HG03558 (cell line): ENCODE measurements around the gene SUSD1.
"Not testable (repeated sequence)": the region's sequence is repeated elsewhere in the genome, so short reads cannot be mapped to it uniquely, and the experiment has no call there.

Source experiments
- ATAC-seq: cut with Tn5 transposase; IDR thresholded peaks from one replicate; pipeline ENCODE4 v1.9.1; 2021; ENCODE audit warnings: moderate number of reproducible peaks; ENCODE audit not compliant: unreplicated experiment; ENCODE audit errors: extremely low read depth

SUSD1 gene

DNA sequence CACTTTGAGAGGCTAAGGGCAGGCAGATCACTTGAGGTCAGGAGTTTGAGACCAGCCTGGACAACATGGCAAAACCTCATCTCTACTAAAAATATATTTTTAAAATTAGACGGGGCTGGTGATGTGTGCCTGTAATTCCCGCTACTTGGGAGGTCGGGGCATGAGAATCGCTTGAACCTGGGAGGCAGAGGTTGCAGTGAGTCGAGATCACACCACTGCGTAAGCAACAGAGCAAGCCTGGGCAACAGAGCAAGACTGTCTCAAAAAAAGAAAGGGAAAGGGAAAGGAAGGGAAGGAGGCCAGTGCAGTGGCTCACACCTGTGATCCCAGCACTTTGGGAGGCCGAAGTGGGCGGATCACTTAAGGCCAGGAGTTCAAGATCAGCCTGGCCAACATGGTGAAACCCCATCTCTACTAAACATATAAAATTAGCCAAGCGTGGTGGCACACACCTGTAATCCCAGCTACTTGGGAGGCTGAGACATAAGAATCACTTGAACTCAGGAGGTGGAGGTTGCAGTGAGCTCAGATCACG lies 101.4 kb downstream of the SUSD1 start:
- ATAC-seq = not testable (repeated sequence)

DNA sequence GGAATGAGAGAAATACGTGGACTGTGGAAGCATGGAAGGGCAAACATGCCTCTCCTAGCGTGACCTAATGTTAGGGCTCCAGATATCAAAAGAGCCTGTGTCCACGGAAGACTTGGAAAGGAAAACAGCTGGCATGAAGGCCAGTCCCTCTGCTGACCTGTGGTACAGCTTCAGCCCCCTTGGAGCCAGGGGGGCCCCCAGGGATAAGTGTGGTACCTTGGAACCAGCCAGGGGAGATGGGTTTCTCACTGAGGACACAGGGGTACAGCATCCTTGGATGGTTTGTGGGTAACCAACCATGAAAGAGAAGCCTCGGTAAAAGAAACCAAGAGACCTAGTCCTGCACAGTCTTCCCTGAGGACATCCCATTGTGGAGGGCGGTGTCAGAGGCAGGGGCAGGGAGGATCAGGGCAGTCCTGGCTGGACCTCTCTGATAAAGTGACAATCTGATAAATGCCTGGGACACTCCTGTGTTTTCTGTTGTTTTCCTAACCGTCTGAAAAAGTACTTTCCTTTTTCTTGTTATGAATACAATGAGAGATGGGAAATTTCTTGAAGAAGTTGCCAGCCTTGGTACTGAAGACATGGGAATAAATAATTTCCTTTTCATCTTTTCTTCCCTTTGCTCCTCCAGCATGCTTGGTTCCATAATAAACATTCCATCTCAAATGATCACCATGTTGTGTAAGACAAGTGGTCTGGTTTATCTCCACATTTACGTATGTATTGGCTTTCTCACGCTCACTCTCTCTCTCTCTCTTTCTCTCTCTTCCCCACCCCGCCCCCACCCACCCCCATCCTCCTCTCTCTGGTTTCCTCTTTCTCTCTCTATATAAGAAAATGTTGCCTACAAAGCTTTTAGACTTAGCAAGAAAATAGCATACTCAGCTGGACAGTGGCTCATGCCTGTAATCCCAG lies 102.1 kb downstream of the SUSD1 start:
- no peak for ATAC-seq

DNA sequence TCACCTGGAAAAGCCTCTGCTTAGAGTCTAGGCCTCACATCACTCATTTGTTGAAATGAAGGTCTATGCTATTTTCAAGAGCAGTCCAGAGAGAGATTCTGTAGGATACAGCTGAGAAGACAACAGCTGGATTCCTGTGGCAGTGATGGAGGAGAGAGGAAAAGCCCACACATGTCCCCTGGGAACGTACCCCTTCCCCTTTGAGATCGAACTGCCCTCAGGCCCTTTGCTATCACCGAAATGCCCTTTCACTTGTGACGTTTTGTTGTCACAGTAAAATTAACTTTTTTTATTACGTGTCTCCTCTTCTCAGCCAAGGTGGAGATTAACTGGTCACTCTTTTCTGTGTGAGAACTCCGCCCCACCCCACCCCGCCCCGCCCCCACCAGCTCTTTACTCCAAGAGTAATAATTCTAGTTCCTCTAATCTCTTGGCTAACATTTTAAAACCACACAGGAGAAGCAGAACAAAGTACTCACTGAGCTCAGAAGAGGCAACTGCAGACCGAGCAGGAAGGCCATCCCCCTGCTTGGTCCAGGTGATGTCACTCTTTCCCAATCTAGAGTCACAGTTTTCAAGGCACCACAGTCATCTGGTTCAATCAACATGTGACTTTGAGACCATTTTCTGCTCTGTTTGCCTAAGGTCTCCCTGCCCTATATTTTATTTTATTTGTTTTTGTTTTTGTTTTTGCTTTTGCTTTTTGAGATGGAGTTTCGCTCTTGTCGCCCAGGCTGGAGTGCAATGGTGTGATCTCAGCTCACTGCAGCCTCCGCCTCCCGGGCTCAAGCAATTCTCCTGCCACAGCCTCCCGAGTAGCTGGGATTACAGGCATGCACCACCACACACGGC lies 105.6 kb downstream of the SUSD1 start:
- ATAC-seq = peak; percentile 46

DNA sequence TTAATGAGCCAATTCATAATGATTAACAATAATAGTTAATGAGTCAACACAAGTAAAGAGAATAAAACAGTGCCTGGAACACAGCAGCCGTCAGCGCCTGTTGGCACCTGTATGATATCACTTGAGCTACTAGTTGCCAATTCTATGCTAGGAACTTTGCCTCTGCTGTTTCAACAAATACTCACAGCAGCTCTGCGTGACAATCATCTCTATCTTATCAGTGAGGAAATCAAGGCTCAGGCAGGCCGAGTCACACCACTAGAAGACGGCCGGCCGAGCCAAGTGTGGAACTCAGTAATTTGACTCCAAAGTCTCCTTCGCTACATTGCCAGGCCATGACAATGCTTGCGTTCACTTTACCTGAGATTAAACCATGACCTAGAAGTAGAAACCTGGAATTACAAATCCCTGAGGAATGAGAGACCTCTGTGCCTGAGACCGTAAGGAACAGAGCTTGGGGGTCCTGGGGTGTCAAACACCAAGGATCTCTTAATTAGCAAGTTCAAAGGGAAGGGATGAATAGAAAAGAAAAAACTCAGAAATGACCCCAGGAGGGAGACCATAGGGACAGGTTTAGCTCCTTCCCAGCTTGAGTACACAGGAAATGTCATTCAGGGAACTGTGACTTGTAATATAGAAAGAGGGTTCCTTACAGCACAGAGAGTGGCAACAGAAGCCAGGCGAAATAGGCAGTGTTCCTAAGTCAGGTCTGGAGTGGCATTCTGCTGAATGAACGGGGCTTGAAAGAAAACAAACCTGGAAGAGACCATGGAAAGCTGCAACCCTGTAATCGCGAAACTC lies 109.1 kb downstream of the SUSD1 start:
- no peak for ATAC-seq

DNA sequence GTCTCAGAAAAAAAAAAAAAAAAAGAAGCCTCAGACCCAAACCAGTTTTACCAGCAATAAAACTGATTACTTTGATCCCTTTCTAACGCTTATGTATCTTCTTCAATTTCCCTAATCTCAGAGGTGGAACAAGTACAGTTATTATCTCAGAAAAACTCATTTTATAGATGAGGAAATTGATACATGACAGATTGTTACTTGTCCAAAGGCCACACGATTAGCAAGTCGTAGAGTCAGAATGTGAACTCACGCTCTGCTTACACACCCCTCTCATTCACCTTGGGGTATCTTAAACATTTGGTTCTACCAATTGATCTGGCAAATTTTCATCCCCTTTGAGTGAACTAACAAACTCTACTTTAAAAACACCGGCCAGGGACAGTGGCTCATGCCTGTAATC lies 110.2 kb downstream of the SUSD1 start:
- no peak for ATAC-seq

DNA sequence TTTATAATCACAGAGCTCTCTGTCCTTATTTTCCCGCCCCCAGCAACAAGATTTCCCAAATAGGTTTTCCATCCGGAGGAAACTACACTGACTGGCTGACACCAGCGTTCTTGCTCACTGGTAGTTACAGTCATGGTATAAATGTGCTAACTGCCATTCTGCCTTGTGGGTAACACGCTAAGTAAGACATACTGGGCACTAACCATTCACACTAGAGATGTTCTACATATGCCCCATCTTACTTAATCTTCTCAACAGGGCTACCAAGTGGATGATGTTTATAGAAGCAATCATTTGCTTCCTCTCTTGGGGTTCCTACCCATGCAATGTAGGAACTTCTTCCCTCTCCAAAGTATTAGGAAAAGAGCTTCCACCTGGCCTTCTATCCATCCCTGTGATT lies 111.5 kb downstream of the SUSD1 start:
- no peak for ATAC-seq

DNA sequence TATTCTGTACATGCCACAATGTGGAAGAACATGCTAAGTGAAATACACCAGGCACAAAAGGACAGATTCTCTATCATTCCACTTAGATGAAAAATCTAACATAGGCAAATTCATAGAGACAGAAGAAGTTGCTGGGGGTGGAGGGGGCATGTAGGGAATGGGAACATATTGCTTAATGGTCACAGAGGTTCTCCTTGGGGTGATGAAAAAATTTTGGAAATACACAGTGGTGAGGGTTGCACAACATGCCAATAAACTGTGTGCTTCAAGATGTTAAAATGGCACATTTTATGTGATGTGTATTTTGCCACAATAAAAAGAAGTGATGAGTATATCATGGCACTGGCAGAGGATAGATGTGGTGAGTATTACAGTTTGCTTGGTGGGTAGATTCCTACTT lies 111.9 kb downstream of the SUSD1 start:
- ATAC-seq = no peak

DNA sequence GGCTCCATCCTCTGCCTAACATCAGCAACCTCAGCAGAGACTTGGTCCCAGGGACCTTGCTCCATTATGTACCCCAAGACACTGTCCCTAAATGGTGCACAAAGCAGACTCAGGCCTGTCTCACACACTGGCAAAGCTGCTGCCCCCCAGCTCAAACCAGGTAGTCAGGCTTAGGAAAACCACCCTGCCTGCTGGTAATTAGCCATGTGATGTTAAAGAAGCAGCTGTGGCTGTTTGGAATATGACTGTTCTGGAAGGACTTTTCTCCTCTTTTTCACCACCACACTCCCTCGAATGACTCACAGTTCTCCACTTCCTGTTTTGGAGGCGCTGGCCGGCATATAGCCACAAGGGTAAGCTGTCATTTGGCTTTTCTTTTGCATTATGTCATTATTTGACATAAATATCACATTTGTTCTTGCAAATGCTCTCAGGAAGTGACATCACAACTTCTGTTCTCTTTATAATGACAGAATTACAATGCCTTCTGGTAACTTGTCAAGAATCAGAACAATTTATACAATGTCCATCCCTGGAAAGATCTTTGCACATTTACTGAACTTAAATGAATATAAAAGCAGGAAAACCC lies 113.9 kb downstream of the SUSD1 start:
- ATAC-seq = peak; percentile 63

DNA sequence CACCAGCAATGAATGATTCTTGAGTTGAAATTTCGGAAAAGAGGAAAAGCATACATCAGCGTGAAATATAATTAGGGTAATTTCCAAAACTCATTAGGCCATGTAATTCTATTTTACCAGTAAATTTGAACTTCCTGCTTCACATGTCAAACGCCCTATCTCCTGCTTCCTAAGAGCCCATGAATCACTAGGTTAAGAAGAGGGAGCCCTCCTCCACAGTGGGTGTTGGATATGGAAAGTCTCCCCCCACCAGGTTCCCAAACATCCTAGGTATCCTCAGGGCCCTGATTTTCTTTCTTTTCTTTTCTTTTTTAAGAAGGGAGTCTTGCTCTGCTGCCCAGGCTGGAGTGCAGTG lies 115.2 kb downstream of the SUSD1 start:
- ATAC-seq = no peak

DNA sequence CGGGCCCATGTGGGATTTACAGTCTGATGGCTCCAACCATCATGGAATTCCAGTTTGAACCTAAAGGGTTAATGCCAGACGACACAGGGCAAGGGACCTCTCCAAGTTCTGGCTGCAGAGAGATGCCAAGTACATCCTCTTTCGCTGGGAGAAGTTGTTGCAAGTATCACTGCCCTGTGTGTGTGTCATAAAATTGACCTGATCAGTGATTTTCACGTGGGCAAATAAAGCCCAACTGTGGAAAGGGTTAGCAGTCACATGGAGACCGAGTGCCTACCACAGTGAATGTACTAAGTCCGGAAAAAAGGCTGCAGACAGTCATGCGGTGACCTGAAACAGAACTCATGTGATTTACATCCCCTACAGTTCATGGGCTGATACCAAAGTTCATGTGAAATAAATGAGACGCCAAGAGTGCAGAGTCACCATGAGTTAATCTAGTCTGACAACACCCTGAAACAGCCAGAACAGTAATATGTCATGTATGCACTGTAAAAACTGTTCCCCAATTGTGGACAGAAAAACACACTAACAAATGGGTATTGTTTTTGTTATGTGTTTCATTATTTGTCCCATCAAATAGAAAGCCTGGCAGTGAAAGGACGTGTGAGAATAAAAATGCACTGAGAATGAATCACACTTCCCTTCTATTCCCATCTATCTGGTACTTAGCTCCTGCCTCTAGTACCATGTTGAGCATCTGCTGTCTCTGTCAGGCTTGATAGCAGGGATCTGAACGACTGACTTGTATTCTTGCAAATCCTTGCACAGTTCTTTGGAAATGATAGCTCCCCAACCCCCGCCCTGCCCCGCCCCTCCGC lies 115.7 kb downstream of the SUSD1 start:
- ATAC-seq = no peak

DNA sequence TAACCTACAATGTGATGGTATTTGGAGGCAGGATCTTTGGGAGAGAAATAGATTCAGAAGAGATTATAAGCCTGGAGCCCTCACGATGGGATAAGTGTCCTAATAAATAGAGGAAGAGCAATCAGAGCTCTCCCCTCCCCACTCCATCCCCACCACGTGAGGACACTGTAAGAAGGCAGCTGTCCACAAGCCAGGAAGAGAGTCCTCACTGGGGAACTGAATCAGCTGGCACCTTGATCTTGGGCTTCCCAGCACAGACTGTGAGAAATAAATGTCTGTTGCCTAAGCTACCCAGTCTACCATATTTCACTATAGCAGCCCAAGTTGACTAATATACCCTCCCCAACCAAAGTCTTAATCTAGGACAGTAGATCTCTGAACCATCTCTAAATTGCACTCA lies 118.1 kb downstream of the SUSD1 start:
- ATAC-seq = no peak

DNA sequence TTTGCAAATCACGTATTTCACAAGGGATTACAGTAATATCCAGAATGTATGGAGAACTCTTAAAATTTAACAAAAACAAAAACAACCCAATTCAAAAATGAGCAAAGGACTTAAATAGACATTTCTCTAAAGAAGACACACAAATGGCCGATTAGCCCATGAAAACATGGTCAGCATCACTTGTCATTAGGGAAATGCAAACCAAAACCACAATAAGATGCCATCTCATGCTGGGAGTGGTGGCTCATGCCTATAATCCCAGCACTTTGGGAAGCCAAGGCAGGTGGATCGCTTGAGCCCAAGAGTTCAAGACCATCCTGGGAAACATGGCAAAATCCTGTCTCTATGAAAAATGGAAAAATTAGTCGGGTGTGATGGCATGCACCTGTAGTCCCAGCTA lies 120.2 kb downstream of the SUSD1 start:
- ATAC-seq = no peak

DNA sequence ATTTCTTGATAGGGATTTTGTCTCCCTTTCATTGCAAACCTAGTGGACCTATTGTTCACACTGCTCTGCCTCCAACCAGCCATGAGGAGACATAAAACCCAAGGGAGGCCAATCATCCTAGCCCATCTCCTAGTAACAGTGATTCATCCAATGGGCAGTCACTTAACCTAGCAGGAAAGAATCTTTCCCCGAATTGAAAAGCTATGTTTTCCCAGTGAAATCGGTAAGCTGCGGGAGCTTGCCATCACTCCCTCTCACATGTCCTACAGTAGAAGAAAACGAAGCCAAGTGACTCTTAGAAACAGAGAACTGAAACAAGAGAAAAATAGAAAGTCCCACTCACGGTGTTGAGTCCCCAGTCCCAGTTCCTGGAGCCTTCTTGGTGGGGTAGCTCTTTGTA lies 123.3 kb downstream of the SUSD1 start:
- ATAC-seq = no peak

DNA sequence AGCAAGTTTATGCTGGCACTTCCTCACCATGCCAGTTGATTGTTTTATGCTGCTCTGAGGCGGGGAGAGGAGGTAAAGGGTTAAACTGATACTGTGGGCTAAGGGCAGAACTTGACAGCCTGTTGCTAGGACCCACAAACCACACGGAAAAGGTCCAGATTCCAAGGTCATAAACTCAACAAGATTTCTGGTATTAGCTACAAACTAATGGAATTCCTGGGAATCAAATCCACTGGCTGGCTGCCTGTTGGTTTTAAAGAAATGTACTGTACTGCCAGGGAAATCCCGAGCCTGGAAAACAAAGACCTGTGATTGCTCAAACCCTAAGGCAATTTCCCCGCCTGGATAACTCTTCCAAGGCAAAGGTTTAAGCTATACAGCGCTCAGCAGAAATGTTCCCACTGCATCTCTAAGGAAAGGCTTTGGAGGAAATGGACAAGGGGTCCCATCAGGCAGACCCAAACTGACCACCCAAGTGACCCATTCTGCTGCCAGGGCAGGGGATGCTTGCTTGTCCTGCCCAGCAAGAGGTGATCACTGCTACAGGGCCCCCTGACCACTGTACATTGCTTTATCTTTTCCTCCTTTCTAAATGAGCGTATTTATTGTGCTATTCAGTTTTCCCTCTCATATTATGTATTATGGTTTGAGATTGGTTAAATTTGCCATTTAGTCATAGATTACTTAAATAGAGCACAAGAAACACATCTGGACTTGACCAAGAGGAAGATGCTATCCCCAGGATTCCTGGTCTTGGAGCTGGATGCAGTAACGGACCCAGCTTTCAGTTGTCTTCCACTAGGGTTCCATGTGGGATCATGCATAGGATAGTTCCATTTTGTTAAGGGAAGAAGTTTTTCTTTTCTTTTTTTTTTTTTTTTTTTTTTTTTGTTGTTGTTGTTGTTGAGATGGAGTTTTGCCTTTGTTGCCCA lies 124.3 kb downstream of the SUSD1 start:
- ATAC-seq = no peak

DNA sequence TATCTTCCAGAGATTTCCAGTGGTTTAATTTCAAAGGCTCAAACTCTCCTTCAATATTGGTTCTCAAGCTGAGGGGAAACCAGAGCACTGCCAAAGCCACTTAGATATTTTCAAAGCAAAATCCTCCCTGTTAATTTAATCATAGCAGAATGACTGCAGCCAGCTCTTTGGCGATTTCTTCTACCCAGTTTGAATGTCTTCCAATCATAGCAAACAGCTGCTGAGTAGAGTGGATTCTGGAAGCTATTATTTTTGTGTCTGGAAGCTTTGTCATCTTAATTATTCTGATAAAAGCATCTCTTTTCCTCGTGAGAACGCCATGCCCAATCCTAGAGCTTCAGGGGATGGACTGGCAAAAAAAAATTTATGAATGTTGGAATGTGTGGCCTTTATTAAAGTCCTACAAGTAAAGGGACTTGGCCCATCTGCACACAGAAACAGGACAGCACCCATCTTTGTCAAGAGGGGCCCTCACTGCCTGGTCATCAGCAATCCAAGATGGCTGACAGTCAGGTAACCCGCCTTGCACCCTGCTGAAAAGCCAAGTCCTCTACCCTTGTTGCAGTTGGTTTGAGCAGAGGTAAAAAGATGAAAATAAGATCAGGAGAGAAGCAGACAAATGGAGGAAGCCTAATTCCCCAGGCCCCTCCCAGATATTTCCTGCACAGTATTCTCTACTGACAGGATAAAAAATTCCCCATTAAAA lies 125.1 kb downstream of the SUSD1 start:
- no peak for ATAC-seq

DNA sequence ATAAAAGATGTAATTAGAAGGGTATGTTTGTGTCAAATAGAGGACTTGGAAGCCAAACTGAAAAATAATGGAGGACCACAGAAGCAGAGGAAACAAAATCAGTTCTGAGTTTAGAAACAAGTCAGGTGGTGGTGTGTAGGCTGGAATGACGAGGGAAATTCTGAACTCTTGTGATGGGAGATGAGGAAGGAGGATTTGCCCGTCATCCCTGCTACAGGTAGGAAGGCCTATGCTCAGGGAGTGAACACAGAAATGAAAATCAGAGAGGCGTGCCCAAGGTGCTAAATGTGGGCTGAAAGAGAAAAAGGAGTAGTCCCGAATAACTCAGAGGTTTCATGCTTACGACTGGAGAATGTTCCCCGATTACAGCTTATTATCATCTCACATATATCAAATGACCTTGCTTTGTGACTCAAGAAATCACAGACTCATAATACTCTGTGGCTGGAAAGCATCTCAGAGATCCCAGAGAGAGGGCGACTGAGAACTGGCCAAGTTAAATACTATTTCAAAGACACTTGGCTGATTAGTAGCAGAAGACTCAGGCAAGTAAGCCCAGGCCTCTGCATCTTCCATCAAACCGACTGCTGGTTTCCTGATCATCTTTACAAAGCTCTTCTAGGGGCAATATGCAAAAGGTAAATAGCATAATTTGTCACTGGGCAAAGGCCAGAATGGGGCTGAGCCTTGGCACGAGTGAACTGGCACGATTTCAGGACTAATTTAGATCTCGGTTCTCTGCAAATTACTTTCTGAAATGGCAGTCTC lies 126.0 kb downstream of the SUSD1 start:
- ATAC-seq = no peak

DNA sequence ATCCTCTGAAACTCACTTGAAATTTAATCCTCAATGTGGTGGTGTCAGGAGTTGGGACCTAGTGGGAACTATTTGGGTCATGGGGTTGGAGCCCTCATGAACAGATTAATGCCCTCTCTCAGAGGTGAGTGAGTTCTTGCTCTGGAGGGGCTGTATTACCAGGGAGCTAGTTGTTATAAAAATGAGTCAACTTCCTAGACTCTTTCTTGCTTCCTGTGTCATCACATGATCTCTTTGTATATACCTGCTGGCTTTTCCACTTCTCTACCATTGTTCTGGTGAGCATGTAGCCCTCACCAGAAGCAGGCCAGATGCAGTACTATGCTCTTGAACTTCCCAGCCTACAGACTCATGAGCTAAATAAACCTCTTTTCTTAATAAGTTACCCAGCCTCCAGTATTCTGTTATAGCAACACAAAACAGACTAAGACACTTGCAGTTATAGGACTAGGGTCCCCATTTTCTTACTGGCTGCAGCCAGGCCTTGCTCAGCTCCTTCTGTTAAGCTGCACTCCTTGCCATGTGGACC lies 127.5 kb downstream of the SUSD1 start:
- ATAC-seq = no peak
